HEK293 (cell line): ENCODE measurements around the gene GIMD1.
A peak's percentile ranks its signal among the peaks of the same experiment; 100 is the strongest.

Experiments
- GLI4 ChIP-seq: fragments of 450-650 bp; formaldehyde crosslinking; IDR thresholded peaks from 2 replicates; pipeline ENCODE4 v1.5.1; 2016; ENCODE audit warnings: missing biosample characterization, missing genetic modification characterization
- KLF7 ChIP-seq: fragments of 450-650 bp; formaldehyde crosslinking; IDR thresholded peaks from 2 replicates; pipeline ENCODE4 v1.5.1; 2016; ENCODE audit warnings: missing biosample characterization, missing genetic modification characterization, borderline replicate concordance
- MEIS1 ChIP-seq: sonication (generic); formaldehyde crosslinking; IDR thresholded peaks from 2 replicates; pipeline ENCODE4 v1.8.1; 2022; ENCODE audit warnings: missing genetic modification reagents, mild to moderate bottlenecking, borderline replicate concordance
- PRDM2 ChIP-seq: fragments of 450-650 bp; formaldehyde crosslinking; IDR thresholded peaks from 2 replicates; pipeline ENCODE4 v1.5.1; 2016; ENCODE audit warnings: missing biosample characterization, missing genetic modification characterization, borderline replicate concordance
- ZNF112 ChIP-seq: fragments of 450-650 bp; formaldehyde crosslinking; IDR thresholded peaks from 2 replicates; pipeline ENCODE4 v1.5.0; 2017; ENCODE audit warnings: missing biosample characterization, missing genetic modification characterization
- ZNF148 ChIP-seq: fragments of 450-650 bp; formaldehyde crosslinking; IDR thresholded peaks from 2 replicates; pipeline ENCODE4 v1.5.0; 2017; ENCODE audit warnings: missing biosample characterization, missing genetic modification characterization, borderline replicate concordance
- ZNF16 ChIP-seq: fragments of 450-650 bp; formaldehyde crosslinking; IDR thresholded peaks from 2 replicates; pipeline ENCODE4 v1.5.1; 2016; ENCODE audit warnings: low read depth, missing biosample characterization, missing genetic modification characterization
- ZNF184 ChIP-seq: fragments of 450-650 bp; IDR thresholded peaks from 2 replicates; pipeline ENCODE4 v1.5.1; 2018; ENCODE audit warnings: missing biosample characterization, mild to moderate bottlenecking, missing genetic modification characterization
- ZNF19 ChIP-seq: fragments of 450-650 bp; formaldehyde crosslinking; IDR thresholded peaks from 2 replicates; pipeline ENCODE4; 2016; ENCODE audit warnings: missing biosample characterization, missing genetic modification characterization, low read depth
- ZNF266 ChIP-seq: fragments of 450-650 bp; formaldehyde crosslinking; IDR thresholded peaks from 2 replicates; pipeline ENCODE4 v1.5.1; 2016; ENCODE audit warnings: missing biosample characterization, missing genetic modification characterization, low read depth
- ZNF558 ChIP-seq: fragments of 450-650 bp; formaldehyde crosslinking; IDR thresholded peaks from 2 replicates; pipeline ENCODE4 v1.5.1; 2016; ENCODE audit warnings: missing biosample characterization, missing genetic modification characterization
- ZNF561 ChIP-seq: fragments of 450-650 bp; IDR thresholded peaks from 2 replicates; pipeline ENCODE4 v1.5.1; 2018; ENCODE audit warnings: missing biosample characterization, missing genetic modification characterization, borderline replicate concordance
- ZNF623 ChIP-seq: fragments of 450-650 bp; formaldehyde crosslinking; IDR thresholded peaks from 2 replicates; pipeline ENCODE4 v1.5.1; 2016; ENCODE audit warnings: missing biosample characterization, missing genetic modification characterization
- ZSCAN30 ChIP-seq: fragments of 450-650 bp; IDR thresholded peaks from 2 replicates; pipeline ENCODE4 v1.5.1; 2018; ENCODE audit warnings: missing biosample characterization, mild to moderate bottlenecking, missing genetic modification characterization, moderate library complexity
- TF ChIP-seq, protein P1 (sequence below): fragments of 450-650 bp; formaldehyde crosslinking; IDR thresholded peaks from 2 replicates; pipeline ENCODE4 v1.5.1; 2016; ENCODE audit warnings: missing biosample characterization, missing genetic modification characterization
- TF ChIP-seq, protein P2 (sequence below): sonication (generic); formaldehyde crosslinking; IDR thresholded peaks from 2 replicates; pipeline ENCODE4 v1.8.1; 2022; ENCODE audit warnings: mild to moderate bottlenecking, moderate library complexity, missing genetic modification reagents
- TF ChIP-seq, protein P3 (sequence below): fragments of 450-650 bp; formaldehyde crosslinking; IDR thresholded peaks from 2 replicates; pipeline ENCODE4 v1.5.1; 2017; ENCODE audit warnings: missing biosample characterization, mild to moderate bottlenecking, missing genetic modification characterization, moderate library complexity
- TF ChIP-seq, protein P4 (sequence below): fragments of 450-650 bp; formaldehyde crosslinking; IDR thresholded peaks from 2 replicates; pipeline ENCODE4 v1.5.1; 2016; ENCODE audit warnings: missing biosample characterization, missing genetic modification characterization
- TF ChIP-seq, protein P5 (sequence below): fragments of 450-650 bp; formaldehyde crosslinking; IDR thresholded peaks from 2 replicates; pipeline ENCODE4 v1.5.1; 2016; ENCODE audit warnings: missing biosample characterization, missing genetic modification characterization
- TF ChIP-seq, protein P6 (sequence below): fragments of 450-650 bp; formaldehyde crosslinking; optimal IDR thresholded peaks from 2 replicates; pipeline ENCODE3; 2016; ENCODE audit warnings: missing biosample characterization, mild to moderate bottlenecking, missing genetic modification characterization

Gene GIMD1

GRCh38 chr4:106315968-106316772 lies 52.4 kb downstream of the GIMD1 start, which contains the start of the genes AIMP1 and TBCK (continued):
- TF ChIP-seq PRDM2 (no peak), ZNF184 (tag by site-specific recombination) (no peak), ZNF19 (tag by site-specific recombination) (no peak), KLF7 (tag by site-specific recombination) (no peak), ZNF16 (tag by site-specific recombination) (no peak), ZNF266 (tag by site-specific recombination) (no peak), ZSCAN30 (no peak), ZNF112 (tag by site-specific recombination) (no peak), ZNF148 (tag by site-specific recombination) (no peak), ZNF623 (tag by site-specific recombination) (no peak), ZNF558 (tag by site-specific recombination) (no peak), ZNF561 (no peak), GLI4 (tag by site-specific recombination) (no peak), MEIS1 (CRISPR knock-in tag) (no peak)
- TF ChIP-seq, protein P1, sequence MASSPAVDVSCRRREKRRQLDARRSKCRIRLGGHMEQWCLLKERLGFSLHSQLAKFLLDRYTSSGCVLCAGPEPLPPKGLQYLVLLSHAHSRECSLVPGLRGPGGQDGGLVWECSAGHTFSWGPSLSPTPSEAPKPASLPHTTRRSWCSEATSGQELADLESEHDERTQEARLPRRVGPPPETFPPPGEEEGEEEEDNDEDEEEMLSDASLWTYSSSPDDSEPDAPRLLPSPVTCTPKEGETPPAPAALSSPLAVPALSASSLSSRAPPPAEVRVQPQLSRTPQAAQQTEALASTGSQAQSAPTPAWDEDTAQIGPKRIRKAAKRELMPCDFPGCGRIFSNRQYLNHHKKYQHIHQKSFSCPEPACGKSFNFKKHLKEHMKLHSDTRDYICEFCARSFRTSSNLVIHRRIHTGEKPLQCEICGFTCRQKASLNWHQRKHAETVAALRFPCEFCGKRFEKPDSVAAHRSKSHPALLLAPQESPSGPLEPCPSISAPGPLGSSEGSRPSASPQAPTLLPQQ (tag by site-specific recombination): peak; percentile 56; the same call in 1 of the 2 replicates
- TF ChIP-seq, protein P2, sequence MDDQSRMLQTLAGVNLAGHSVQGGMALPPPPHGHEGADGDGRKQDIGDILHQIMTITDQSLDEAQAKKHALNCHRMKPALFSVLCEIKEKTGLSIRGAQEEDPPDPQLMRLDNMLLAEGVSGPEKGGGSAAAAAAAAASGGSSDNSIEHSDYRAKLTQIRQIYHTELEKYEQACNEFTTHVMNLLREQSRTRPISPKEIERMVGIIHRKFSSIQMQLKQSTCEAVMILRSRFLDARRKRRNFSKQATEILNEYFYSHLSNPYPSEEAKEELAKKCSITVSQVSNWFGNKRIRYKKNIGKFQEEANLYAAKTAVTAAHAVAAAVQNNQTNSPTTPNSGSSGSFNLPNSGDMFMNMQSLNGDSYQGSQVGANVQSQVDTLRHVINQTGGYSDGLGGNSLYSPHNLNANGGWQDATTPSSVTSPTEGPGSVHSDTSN (CRISPR knock-in tag): no peak
- TF ChIP-seq, protein P3, sequence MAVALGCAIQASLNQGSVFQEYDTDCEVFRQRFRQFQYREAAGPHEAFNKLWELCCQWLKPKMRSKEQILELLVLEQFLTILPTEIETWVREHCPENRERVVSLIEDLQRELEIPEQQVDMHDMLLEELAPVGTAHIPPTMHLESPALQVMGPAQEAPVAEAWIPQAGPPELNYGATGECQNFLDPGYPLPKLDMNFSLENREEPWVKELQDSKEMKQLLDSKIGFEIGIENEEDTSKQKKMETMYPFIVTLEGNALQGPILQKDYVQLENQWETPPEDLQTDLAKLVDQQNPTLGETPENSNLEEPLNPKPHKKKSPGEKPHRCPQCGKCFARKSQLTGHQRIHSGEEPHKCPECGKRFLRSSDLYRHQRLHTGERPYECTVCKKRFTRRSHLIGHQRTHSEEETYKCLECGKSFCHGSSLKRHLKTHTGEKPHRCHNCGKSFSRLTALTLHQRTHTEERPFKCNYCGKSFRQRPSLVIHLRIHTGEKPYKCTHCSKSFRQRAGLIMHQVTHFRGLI: no peak
- TF ChIP-seq, protein P4, sequence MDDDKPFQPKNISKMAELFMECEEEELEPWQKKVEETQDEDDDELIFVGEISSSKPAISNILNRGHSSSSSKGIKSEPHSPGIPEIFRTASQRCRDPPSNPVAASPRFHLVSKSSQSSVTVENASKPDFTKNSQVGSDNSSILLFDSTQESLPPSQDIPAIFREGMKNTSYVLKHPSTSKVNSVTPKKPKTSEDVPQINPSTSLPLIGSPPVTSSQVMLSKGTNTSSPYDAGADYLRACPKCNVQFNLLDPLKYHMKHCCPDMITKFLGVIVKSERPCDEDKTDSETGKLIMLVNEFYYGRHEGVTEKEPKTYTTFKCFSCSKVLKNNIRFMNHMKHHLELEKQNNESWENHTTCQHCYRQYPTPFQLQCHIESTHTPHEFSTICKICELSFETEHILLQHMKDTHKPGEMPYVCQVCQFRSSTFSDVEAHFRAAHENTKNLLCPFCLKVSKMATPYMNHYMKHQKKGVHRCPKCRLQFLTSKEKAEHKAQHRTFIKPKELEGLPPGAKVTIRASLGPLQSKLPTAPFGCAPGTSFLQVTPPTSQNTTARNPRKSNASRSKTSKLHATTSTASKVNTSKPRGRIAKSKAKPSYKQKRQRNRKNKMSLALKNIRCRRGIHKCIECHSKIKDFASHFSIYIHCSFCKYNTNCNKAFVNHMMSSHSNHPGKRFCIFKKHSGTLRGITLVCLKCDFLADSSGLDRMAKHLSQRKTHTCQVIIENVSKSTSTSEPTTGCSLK (tag by site-specific recombination): no peak
- TF ChIP-seq, protein P5, sequence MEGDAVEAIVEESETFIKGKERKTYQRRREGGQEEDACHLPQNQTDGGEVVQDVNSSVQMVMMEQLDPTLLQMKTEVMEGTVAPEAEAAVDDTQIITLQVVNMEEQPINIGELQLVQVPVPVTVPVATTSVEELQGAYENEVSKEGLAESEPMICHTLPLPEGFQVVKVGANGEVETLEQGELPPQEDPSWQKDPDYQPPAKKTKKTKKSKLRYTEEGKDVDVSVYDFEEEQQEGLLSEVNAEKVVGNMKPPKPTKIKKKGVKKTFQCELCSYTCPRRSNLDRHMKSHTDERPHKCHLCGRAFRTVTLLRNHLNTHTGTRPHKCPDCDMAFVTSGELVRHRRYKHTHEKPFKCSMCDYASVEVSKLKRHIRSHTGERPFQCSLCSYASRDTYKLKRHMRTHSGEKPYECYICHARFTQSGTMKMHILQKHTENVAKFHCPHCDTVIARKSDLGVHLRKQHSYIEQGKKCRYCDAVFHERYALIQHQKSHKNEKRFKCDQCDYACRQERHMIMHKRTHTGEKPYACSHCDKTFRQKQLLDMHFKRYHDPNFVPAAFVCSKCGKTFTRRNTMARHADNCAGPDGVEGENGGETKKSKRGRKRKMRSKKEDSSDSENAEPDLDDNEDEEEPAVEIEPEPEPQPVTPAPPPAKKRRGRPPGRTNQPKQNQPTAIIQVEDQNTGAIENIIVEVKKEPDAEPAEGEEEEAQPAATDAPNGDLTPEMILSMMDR: no peak
- TF ChIP-seq, protein P6, sequence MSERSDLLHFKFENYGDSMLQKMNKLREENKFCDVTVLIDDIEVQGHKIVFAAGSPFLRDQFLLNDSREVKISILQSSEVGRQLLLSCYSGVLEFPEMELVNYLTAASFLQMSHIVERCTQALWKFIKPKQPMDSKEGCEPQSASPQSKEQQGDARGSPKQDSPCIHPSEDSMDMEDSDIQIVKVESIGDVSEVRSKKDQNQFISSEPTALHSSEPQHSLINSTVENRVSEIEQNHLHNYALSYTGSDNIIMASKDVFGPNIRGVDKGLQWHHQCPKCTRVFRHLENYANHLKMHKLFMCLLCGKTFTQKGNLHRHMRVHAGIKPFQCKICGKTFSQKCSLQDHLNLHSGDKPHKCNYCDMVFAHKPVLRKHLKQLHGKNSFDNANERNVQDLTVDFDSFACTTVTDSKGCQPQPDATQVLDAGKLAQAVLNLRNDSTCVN: peak; percentile 28
